Astrocyte (in vitro differentiated cells and primary cell): Measurements from ENCODE around the gene PKNOX2. TPM values are rescaled to one million over a fixed set of nuclear protein-coding genes. Genes with fewer than 3 reads are reported as not detected.

Experiments used
- DNase-seq: peaks from one replicate; pipeline ENCODE4 v3.0.0-alpha.2; 2010; ENCODE audit warnings: low read depth
- FAIRE-seq: peaks from 2 replicates; lab custom pipeline; 2011; peaks lifted over from hg19 to GRCh38; lab: Jason Lieb, UNC
- H2AFZ ChIP-seq: 2 replicates; pipeline ENCODE4 v1.6.0; 2012; ENCODE audit warnings: low read depth, low read length, inconsistent platforms
- H3K27ac ChIP-seq: 2 replicates; pipeline ENCODE4 v1.5.1; 2011; ENCODE audit warnings: low read depth, low read length, inconsistent platforms
- H3K27me3 ChIP-seq: 2 replicates; pipeline ENCODE4 v1.6.0; 2011; ENCODE audit warnings: low read length, inconsistent platforms; ENCODE audit not compliant: insufficient read depth
- H3K36me3 ChIP-seq: 2 replicates; pipeline ENCODE4 v1.5.1; 2011; ENCODE audit warnings: low read length, inconsistent platforms; ENCODE audit not compliant: insufficient read depth
- H3K4me1 ChIP-seq: 2 replicates; pipeline ENCODE4 v1.5.1; 2011; ENCODE audit warnings: low read length, inconsistent platforms; ENCODE audit not compliant: insufficient read depth
- H3K4me2 ChIP-seq: 2 replicates; pipeline ENCODE4 v1.6.0; 2012; ENCODE audit warnings: low read length, inconsistent platforms
- H3K4me3 ChIP-seq: 2 replicates; pipeline ENCODE4 v1.5.1; 2011; ENCODE audit warnings: low read depth, mild to moderate bottlenecking, low read length, inconsistent platforms; ENCODE audit not compliant: insufficient read depth
- H3K79me2 ChIP-seq: 2 replicates; pipeline ENCODE4 v1.6.0; 2012; ENCODE audit warnings: mild to moderate bottlenecking, low read length, inconsistent platforms; ENCODE audit not compliant: insufficient read depth
- H3K9ac ChIP-seq: 2 replicates; pipeline ENCODE4 v1.6.0; 2012; ENCODE audit warnings: mild to moderate bottlenecking, low read length, inconsistent platforms
- H3K9me3 ChIP-seq: 2 replicates; pipeline ENCODE4 v1.5.1; 2012; ENCODE audit warnings: low read depth, mild to moderate bottlenecking, low read length, inconsistent platforms; ENCODE audit not compliant: insufficient read depth
- H4K20me1 ChIP-seq: 2 replicates; pipeline ENCODE4 v1.6.0; 2012; ENCODE audit warnings: low read length, inconsistent platforms; ENCODE audit not compliant: insufficient read depth
- H3K27ac Mint-ChIP-seq: one replicate; pipeline ENCODE4 v1.8.0; 2021; ENCODE audit warnings: mild to moderate bottlenecking, mixed read lengths; ENCODE audit not compliant: unreplicated experiment
- H3K27me3 Mint-ChIP-seq: one replicate; pipeline ENCODE4 v1.8.0; 2021; ENCODE audit warnings: low read depth, mixed read lengths; ENCODE audit not compliant: unreplicated experiment
- H3K36me3 Mint-ChIP-seq: one replicate; pipeline ENCODE4 v1.8.0; 2021; ENCODE audit warnings: low read depth, mixed read lengths; ENCODE audit not compliant: unreplicated experiment
- H3K4me1 Mint-ChIP-seq: one replicate; pipeline ENCODE4 v1.8.0; 2021; ENCODE audit warnings: low read depth, mixed read lengths; ENCODE audit not compliant: unreplicated experiment
- H3K4me3 Mint-ChIP-seq: one replicate; pipeline ENCODE4 v1.8.0; 2021; ENCODE audit warnings: mild to moderate bottlenecking, moderate library complexity, mixed read lengths; ENCODE audit not compliant: unreplicated experiment
- H3K9me3 Mint-ChIP-seq: one replicate; pipeline ENCODE4 v1.8.0; 2021; ENCODE audit warnings: mild to moderate bottlenecking, mixed read lengths; ENCODE audit not compliant: unreplicated experiment
- EZH2 ChIP-seq: IDR thresholded peaks from 2 replicates; pipeline ENCODE4 v1.6.1; 2012; ENCODE audit warnings: mild to moderate bottlenecking, low read length, inconsistent platforms; ENCODE audit not compliant: insufficient read depth
- total RNA-seq: library from RNA; stranded (reverse); gene quantifications from 2 replicates; pipeline ENCODE4 v1.2.1, GENCODE V29; 2021
- TF ChIP-seq, protein P1 (sequence below): IDR thresholded peaks from 2 replicates; pipeline ENCODE4 v1.5.1; 2011; ENCODE audit warnings: low read depth, mild to moderate bottlenecking, inconsistent platforms, low read length, moderate library complexity; ENCODE audit not compliant: insufficient read depth

PKNOX2 gene
- total RNA-seq, 1 donor from 2014 or later: 53.4 TPM

DNA sequence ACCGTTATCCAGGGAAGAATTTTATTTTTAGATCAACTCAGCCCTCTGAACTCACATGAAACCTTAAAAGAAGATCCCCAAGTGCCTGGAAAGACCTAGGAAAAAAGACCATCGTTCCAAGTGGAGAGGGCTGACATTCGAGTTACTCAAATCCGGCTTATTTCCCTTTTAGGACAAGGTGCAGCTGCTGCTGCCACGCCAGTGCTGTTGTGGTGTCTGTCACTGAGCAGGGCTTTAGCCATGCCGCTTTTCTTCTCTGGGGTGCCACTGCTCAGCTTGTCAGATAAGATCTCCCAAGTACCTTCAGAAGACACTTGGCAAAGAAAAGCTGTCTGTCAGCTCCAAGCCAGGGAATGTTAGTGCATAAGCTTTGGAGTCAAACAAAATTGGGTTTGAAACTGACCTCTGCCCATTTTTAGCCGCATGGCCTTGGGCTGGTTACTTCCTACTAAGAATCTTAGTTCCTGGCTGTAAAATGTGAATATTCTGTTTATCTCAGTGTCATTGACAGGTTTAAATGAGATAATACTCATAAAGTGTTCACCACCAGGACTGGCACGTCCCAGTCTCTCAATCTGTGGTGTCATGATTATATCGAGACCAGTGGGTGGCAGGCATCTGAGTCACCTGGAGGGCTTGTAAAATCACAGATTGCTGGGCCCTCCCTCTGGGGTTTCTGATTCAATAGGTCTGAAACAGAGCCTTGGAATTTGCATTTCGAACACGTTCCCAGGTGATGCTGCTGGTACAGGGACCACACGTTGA, 117.5 kb downstream of the PKNOX2 start:
- Mint-ChIP-seq H3K27ac (peak overlapping the region; percentile 58), H3K36me3 (peaks cover 18% of the 10 kb centered on the region), H3K4me3 (no peak overlapping the region), H3K27me3 (no peaks in the 10 kb centered on the region), H3K9me3 (no peaks in the 10 kb centered on the region), H3K4me1 (peaks cover 36% of the 10 kb centered on the region)
- Histone ChIP-seq H3K9ac (no peak overlapping the region), H3K4me3 (no peak overlapping the region), H3K4me2 (no peak overlapping the region), H3K36me3 (no peaks in the 10 kb centered on the region), H2AFZ (no peak overlapping the region), H3K79me2 (no peaks in the 10 kb centered on the region), H3K27ac (no peak overlapping the region), H4K20me1 (no peaks in the 10 kb centered on the region), H3K27me3 (no peaks in the 10 kb centered on the region), H3K9me3 (no peaks in the 10 kb centered on the region), H3K4me1 (peaks cover 6% of the 10 kb centered on the region)
- no peak for TF ChIP-seq EZH2
- TF ChIP-seq, protein P1, sequence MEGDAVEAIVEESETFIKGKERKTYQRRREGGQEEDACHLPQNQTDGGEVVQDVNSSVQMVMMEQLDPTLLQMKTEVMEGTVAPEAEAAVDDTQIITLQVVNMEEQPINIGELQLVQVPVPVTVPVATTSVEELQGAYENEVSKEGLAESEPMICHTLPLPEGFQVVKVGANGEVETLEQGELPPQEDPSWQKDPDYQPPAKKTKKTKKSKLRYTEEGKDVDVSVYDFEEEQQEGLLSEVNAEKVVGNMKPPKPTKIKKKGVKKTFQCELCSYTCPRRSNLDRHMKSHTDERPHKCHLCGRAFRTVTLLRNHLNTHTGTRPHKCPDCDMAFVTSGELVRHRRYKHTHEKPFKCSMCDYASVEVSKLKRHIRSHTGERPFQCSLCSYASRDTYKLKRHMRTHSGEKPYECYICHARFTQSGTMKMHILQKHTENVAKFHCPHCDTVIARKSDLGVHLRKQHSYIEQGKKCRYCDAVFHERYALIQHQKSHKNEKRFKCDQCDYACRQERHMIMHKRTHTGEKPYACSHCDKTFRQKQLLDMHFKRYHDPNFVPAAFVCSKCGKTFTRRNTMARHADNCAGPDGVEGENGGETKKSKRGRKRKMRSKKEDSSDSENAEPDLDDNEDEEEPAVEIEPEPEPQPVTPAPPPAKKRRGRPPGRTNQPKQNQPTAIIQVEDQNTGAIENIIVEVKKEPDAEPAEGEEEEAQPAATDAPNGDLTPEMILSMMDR: no peak
- DNase-seq (no peak), FAIRE-seq (no peak)

DNA sequence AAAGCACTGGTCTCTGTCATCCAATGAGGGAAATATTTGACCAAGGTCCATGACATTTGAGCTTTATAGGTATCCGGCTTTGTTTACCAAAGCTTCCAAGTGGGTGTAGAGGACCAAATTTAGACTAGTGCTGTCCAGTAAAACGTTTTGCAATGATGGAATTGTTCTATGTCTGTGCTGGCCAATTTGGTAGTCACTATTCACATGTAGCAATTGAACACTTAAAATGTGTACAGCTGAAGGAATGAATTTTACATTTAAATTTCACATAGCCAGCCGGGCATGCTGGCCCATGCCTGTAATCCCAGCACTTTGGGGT, 118.0 kb downstream of the PKNOX2 start:
- Histone ChIP-seq H2AFZ (no peak overlapping the region), H3K4me2 (no peak overlapping the region), H3K4me1 (peaks cover 11% of the 10 kb centered on the region), H3K27me3 (no peaks in the 10 kb centered on the region), H3K9me3 (no peaks in the 10 kb centered on the region), H3K27ac (no peak overlapping the region), H3K36me3 (no peaks in the 10 kb centered on the region), H3K79me2 (no peaks in the 10 kb centered on the region), H3K4me3 (no peak overlapping the region), H3K9ac (no peak overlapping the region), H4K20me1 (no peaks in the 10 kb centered on the region)
- Mint-ChIP-seq H3K4me1 (peaks cover 41% of the 10 kb centered on the region), H3K4me3 (no peak overlapping the region), H3K9me3 (no peaks in the 10 kb centered on the region), H3K27me3 (no peaks in the 10 kb centered on the region), H3K27ac (peak overlapping the region; percentile 58), H3K36me3 (peaks cover 18% of the 10 kb centered on the region)
- DNase-seq: no peak
- TF ChIP-seq, protein P1: no peak
- TF ChIP-seq EZH2: no peak
- FAIRE-seq: no peak

DNA sequence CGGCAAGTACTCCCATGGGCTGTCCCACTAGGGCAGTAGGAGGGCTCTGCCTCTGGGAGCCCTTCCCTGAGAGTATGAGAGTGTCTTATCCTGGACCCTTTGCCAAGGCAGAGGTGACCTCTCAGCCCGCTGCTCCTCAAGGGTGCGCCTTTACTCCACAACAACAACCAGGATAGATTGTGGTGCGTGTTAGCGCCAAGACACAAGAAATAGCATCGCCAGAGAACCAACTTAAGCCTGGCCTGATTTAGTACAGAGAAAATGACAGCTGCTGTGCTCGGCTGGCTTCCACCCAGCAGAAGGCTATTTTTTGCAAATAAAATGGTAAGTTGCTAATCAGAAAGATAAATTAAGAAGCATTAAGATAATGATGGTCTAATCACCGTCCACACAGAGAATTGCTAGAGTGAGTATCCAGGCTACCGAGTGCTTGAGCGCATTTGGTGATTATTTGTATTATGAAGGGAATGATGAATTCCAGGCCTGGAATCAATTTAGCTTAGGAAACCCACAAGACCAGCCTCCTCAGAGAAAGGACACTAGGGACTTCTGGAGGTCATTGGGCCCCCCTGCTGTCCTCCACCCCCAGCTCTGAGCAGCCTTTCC, 119.8 kb downstream of the PKNOX2 start:
- H3K9ac ChIP-seq: no peak overlapping the region
- no peaks in the 10 kb centered on the region for H3K27me3 ChIP-seq
- no peak overlapping the region for H3K4me2 ChIP-seq
- Mint-ChIP-seq H3K4me3 (no peak overlapping the region), H3K27me3 (no peaks in the 10 kb centered on the region), H3K36me3 (peaks cover 21% of the 10 kb centered on the region), H3K4me1 (peaks cover 52% of the 10 kb centered on the region), H3K27ac (no peak overlapping the region), H3K9me3 (no peaks in the 10 kb centered on the region)
- H4K20me1 ChIP-seq: no peaks in the 10 kb centered on the region
- H3K79me2 ChIP-seq: no peaks in the 10 kb centered on the region
- H3K27ac ChIP-seq: no peak overlapping the region
- DNase-seq: no peak
- peaks cover 15% of the 10 kb centered on the region for H3K4me1 ChIP-seq
- no peak for TF ChIP-seq EZH2
- TF ChIP-seq, protein P1: no peak
- H3K9me3 ChIP-seq: no peaks in the 10 kb centered on the region
- no peak overlapping the region for H2AFZ ChIP-seq
- no peak overlapping the region for H3K4me3 ChIP-seq
- FAIRE-seq: no peak
- no peaks in the 10 kb centered on the region for H3K36me3 ChIP-seq
